Neural crest cell (in vitro differentiated cells): ENCODE measurements around the gene CUL1. TPM values are rescaled to one million over a fixed set of nuclear protein-coding genes. Genes with fewer than 3 reads are reported as not detected.
A peak's percentile ranks its signal among the peaks of the same experiment; 100 is the strongest.

Source experiments
- DNase-seq: peaks from one replicate; pipeline ENCODE4 v3.0.0; 2021; ENCODE audit warnings: low read depth, mixed read lengths, low spot score
- H3K27ac Mint-ChIP-seq: one replicate; pipeline ENCODE4 v1.8.0; 2021; ENCODE audit warnings: mild to moderate bottlenecking, mixed read lengths; ENCODE audit not compliant: unreplicated experiment
- H3K27me3 Mint-ChIP-seq: 2 replicates; pipeline ENCODE4 v1.8.0; 2021; ENCODE audit warnings: low read depth, mild to moderate bottlenecking, mixed read lengths
- H3K36me3 Mint-ChIP-seq: 2 replicates; pipeline ENCODE4 v1.8.0; 2021; ENCODE audit warnings: low read depth, mild to moderate bottlenecking, mixed read lengths
- H3K4me1 Mint-ChIP-seq: 2 replicates; pipeline ENCODE4 v1.8.0; 2021; ENCODE audit warnings: mixed read lengths
- H3K4me3 Mint-ChIP-seq: one replicate; pipeline ENCODE4 v1.8.0; 2021; ENCODE audit warnings: mild to moderate bottlenecking, mixed read lengths
- H3K9me3 Mint-ChIP-seq: 2 replicates; pipeline ENCODE4 v1.8.0; 2021; ENCODE audit warnings: mixed read lengths
- CTCF ChIP-seq: fragments of 200-600 bp; sonication (generic); conservative IDR thresholded peaks from 2 replicates; pipeline ENCODE4 v1.5.0; 2021; ENCODE audit warnings: antibody characterized with exemption, mild to moderate bottlenecking
- long read RNA-seq: library from polyadenylated mRNA; unstranded; transcript quantifications from one replicate; pipeline ENCODE4 v2.0.0, GENCODE V29; 2020
- total RNA-seq: library from RNA; stranded (reverse); gene quantifications from 2 replicates; pipeline ENCODE4 v1.2.1, GENCODE V29; 2021

Gene CUL1
- 70.0 and 72.8 TPM in 2 replicates for total RNA-seq
- long read RNA-seq, transcript CUL1-203 (22 exons, 3,054 nt), result minor isoform, 6 of 297 reads
- long read RNA-seq, transcript CUL1-201 (22 exons, 3,064 nt), result major isoform, 223 of 297 reads
- long read RNA-seq, partial matches to known transcripts, result 43 of 297 reads
- long read RNA-seq, other reads (novel, unspliced or antisense), result 24 of 297 reads

- TF ChIP-seq CTCF, result no peak
- peaks cover 50% of the 10 kb centered on the region for H3K4me1 Mint-ChIP-seq
- H3K4me3 Mint-ChIP-seq, result peak within 1 kb of the TSS; percentile 94
- H3K9me3 Mint-ChIP-seq, result no peaks in the 10 kb centered on the region
- DNase-seq, result peak; percentile 69
- no peaks in the 10 kb centered on the region for H3K36me3 Mint-ChIP-seq
- peak within 1 kb of the TSS; percentile 87 for H3K27ac Mint-ChIP-seq
- H3K27me3 Mint-ChIP-seq, result no peaks in the 10 kb centered on the region
Measured at GRCh38 chr7:148698397-148699023, at the start of gene CUL1. Gene CUL1 (plus strand): TSS chr7:148698903. CDS start chr7:148730123, 31,220 bp downstream.

- H3K9me3 Mint-ChIP-seq, result no peaks in the 10 kb centered on the region
- H3K27ac Mint-ChIP-seq, result no peak overlapping the region
- DNase-seq, result no peak
- no peak overlapping the region for H3K4me3 Mint-ChIP-seq
- H3K27me3 Mint-ChIP-seq, result peaks cover 9% of the 10 kb centered on the region
- no peaks in the 10 kb centered on the region for H3K4me1 Mint-ChIP-seq
- H3K36me3 Mint-ChIP-seq, result no peaks in the 10 kb centered on the region
- TF ChIP-seq CTCF, result no peak
Measured at GRCh38 chr7:148650232-148650858, 48.4 kb upstream of the CUL1 start.

GRCh38 chr7:148652773-148653172 lies 45.9 kb upstream of the CUL1 start:
- Mint-ChIP-seq H3K27me3 (peaks cover 2% of the 10 kb centered on the region), H3K4me1 (no peaks in the 10 kb centered on the region), H3K4me3 (no peak overlapping the region), H3K9me3 (no peaks in the 10 kb centered on the region), H3K27ac (no peak overlapping the region), H3K36me3 (no peaks in the 10 kb centered on the region)
- no peak for TF ChIP-seq CTCF
- DNase-seq, result no peak

- Mint-ChIP-seq H3K4me1 (no peaks in the 10 kb centered on the region), H3K4me3 (no peak overlapping the region), H3K27ac (no peak overlapping the region), H3K36me3 (no peaks in the 10 kb centered on the region), H3K9me3 (peaks cover 2% of the 10 kb centered on the region), H3K27me3 (peaks cover 2% of the 10 kb centered on the region)
- DNase-seq, result no peak
- no peak for TF ChIP-seq CTCF
Measured at GRCh38 chr7:148657929-148658328, 40.8 kb upstream of the CUL1 start.

- DNase-seq, result no peak
- no peak overlapping the region for H3K4me3 Mint-ChIP-seq
- H3K9me3 Mint-ChIP-seq, result peaks cover 2% of the 10 kb centered on the region
- H3K36me3 Mint-ChIP-seq, result no peaks in the 10 kb centered on the region
- TF ChIP-seq CTCF, result no peak
- no peaks in the 10 kb centered on the region for H3K4me1 Mint-ChIP-seq
- H3K27me3 Mint-ChIP-seq, result no peaks in the 10 kb centered on the region
- H3K27ac Mint-ChIP-seq, result no peak overlapping the region
Measured at GRCh38 chr7:148661471-148661870, 37.2 kb upstream of the CUL1 start.
